HCEC 1CT (cell line): ENCODE measurements around the gene SERPINB5.
"Not testable (repeated sequence)": the region's sequence is repeated elsewhere in the genome, so short reads cannot be mapped to it uniquely, and the experiment has no call there.

Experiments
- DNase-seq: peaks from one replicate; pipeline ENCODE4 v3.0.0-alpha.2; 2017

Gene SERPINB5, protein sequence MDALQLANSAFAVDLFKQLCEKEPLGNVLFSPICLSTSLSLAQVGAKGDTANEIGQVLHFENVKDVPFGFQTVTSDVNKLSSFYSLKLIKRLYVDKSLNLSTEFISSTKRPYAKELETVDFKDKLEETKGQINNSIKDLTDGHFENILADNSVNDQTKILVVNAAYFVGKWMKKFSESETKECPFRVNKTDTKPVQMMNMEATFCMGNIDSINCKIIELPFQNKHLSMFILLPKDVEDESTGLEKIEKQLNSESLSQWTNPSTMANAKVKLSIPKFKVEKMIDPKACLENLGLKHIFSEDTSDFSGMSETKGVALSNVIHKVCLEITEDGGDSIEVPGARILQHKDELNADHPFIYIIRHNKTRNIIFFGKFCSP

DNA sequence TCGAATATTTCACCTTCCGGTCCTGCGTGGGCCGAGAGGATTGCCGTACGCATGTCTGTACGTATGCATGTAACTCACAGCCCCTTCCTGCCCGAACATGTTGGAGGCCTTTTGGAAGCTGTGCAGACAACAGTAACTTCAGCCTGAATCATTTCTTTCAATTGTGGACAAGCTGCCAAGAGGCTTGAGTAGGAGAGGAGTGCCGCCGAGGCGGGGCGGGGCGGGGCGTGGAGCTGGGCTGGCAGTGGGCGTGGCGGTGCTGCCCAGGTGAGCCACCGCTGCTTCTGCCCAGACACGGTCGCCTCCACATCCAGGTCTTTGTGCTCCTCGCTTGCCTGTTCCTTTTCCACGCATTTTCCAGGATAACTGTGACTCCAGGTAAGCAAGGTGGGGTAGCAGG, at the start of gene SERPINB5:
Gene SERPINB5 (plus strand): TSS at position 291 of the 400 bp plus-strand sequence. CDS start 7,471 bp downstream, outside the sequence.
- no peak for DNase-seq

DNA sequence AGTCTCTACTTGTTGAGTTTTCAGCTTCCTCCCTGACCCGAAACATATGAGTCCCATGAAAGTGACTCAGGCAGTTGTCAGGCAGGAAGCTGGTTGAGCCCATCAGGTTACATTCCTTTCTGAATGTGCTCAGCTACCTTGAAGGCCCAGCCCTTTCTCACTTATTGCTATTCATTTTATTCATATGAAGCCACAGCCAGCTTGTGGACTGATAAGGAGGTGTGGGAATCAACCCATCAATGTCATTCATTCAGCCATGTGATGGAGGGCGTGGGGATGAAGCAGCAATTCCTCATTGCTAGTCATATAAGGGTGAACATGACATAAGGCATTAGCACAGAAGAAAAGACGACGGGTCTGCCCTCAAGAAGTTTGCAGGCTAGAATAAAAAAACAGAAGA, 49.2 kb upstream of the SERPINB5 start:
- DNase-seq, result peak; percentile 23

DNA sequence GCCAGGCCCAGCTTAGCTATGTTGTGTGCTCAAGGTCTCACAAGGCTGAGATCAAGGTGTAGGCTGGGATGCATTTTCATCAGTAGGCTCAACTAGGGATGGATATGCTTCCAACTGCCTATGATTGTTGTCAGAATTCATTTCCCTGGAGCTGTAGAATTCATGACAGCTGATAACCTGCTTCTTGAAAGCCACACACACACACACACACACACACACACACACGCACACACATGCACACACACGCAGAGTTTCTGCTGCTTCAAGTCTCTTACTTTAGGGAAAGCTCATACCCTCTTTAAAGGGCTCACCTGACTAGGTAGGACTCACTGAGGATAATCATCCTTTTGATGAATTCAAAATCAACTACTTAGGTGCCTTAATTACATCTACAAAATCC, 46.2 kb upstream of the SERPINB5 start:
- no peak for DNase-seq

DNA sequence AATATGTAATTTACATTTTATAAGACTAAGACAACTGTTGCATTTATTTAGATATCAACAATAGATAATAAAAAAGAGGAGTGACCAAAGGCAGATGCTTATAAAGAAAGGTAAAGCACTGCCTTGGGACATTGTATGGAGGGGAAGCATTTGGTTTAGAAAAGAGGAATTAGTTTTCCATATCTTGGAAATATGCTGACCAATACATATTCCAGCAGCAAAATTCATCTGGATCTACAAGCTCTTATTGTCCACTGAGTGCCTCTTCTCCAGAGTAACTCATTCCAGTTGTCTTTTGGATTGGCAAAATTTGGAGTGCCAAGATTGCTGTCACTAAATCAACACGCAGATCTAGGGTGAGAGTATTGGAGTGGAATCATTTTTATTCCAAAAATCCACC, 45.6 kb upstream of the SERPINB5 start:
- no peak for DNase-seq

GRCh38 chr18:63433334-63433866, 43.4 kb upstream of the SERPINB5 start:
- no peak for DNase-seq

DNA sequence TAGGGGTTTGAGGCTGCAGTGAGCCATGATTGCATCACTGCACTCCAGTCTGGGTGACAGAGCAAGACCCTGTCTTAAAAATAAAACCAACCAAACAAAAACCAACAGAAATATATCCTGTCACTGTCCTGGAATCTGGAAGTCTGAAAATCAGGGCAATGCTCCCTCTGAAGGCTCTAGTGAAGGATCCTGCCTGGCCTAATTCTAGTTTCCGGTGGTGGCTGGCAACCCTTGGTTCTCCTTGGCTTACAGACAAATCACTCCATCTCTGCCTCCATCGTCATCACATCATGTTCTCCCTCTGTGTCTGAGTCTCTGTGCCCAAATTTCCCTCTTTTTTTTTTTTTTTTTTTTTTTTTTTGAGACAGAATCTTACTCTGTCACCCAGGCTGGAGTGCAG, 38.6 kb upstream of the SERPINB5 start:
- DNase-seq, result no peak

- peak; percentile 54 for DNase-seq
Observed at GRCh38 chr18:63439334-63439733, 37.4 kb upstream of the SERPINB5 start.

DNA sequence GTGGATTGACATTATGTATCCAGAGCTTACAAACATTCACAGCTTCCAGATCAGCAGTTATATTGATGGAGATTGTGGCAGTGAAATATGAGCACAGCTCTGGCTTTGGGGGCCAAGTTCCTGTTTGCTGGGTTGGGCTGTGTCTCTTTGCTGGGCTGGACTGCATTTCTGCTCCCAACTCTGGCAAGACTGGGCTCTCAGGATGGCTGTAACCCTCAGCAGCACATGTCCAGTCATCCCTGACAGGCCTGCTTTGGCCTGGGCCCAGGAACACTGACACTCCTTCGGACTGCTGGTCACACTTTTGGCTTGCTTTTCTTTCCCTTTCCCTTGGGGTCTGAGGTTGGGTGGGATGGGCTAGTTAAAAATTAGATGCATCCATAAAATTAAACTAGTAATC, 36.5 kb upstream of the SERPINB5 start:
- DNase-seq, result peak; percentile 18

DNA sequence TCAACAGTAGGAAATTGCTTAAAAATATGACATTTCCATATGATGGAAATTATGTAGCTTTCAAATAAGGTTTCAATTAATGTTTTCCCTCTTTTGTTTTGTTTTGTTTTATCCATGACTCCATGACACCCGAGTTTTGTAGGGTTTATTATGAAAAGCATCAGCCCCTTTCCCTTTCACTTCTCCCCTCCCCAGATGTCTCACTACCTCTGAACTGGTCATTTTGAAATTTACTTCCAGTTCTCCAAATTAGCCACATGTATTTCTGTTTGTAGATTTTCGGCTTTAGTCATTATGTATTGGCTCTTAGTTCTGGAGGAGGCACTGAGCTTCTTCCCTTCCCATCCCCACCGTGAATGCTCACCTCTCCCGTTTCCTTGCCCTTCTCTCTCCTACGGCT, 35.9 kb upstream of the SERPINB5 start:
- DNase-seq, result no peak

DNA sequence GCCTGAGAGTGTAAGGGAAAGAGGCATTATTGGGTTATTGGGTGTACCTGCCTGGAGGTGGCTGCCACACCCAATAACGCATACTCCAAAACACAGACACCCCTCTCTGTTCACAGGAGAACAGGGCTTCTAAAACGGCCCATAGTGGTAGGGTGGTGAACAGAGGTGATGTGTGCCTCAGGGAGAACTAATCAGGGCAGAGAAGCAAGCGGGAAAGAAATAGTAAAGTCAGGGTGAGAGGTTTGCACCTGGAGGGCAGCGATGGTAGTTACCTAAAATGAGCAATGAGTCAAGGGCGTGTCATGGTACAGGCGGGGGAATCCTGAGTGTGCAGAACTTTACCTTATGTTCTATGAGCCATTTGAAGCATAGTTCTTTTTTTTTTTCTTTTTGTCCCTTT, 32.9 kb upstream of the SERPINB5 start:
- no peak for DNase-seq

DNA sequence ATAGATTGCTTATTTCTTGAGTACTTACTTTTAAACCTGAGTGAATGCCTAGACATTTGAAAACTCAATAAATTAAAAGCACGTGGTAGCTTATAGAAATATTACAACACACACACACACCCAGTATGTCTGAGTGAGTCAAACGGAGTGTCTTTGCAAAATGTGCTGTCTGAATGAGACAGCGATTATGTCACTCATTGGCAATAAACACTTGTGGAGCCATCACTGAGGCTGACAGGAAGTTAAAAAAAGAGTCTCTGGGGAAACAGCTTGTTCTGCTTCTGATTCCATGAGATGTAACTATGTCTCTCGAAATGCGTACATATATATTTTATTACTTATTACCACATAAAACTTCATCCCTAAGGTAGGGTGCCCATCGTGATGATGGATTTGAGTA, 32.2 kb upstream of the SERPINB5 start:
- peak; percentile 89 for DNase-seq

DNA sequence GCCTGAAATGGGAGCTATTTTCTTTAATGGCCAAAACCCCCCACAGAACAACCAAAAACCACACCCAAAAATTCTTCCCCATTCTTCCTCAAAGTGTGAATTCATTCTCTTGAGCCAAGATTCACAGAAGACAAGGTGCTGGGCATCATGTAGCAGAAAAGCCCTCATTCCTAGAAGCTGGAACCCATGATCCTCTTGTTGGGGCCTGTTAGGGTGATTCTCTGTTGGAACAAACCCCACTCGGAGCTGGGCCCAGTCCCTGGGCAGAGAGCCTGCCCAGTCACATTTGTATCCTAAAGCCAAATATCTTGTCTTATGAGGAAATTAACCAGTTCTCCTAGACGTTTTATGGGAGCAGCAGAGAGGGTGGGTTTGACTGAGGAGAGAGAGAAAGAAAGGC, 31.7 kb upstream of the SERPINB5 start:
- no peak for DNase-seq

DNA sequence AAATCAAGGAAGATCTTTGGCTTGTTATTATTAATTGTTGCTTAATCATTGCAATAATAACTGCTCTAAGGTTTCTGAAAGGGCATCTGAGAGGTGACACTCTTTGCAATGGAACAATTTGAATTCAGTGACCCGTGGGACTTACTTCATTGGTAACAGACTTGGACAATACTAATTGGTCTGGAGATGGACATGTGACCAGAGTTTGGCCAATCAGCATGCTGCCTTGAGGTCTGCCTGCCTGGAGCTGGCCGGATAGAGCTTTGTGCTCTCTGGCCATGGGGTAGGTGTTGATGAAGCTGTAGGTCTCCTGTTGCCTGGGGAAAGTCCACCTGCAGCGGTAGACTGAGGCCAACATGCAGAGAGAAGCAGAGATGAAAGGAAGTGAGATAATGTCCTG, 30.5 kb upstream of the SERPINB5 start:
- no peak for DNase-seq

- no peak for DNase-seq
Observed at GRCh38 chr18:63447066-63447465, 29.7 kb upstream of the SERPINB5 start.

GRCh38 chr18:63449426-63449825, 27.3 kb upstream of the SERPINB5 start:
- no peak for DNase-seq

- DNase-seq, result peak; percentile 11
Observed at GRCh38 chr18:63451799-63452660, 24.7 kb upstream of the SERPINB5 start.

DNA sequence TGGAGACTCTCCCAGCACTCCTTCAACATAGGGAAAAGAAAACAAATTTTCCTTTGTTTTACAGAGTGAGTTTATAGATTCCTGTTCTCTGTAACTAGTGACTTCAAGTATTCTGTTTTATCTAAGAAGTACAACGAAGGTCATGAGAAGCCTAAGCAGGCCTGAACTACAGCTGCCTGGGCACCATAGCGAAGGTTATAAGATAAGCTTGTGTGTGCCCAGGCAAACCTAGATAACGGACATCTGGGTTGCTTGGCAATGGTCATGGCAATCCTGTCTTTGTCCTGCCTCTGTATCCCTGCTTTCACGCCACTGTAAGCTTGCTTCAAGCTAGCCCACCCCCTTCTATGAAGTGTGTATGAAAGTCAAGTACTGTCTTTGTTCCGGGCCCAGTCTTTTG, 24.0 kb upstream of the SERPINB5 start:
- DNase-seq, result not testable (repeated sequence)

GRCh38 chr18:63454497-63454896, 22.3 kb upstream of the SERPINB5 start:
- no peak for DNase-seq

- DNase-seq, result no peak
Observed at GRCh38 chr18:63457977-63458376, 18.8 kb upstream of the SERPINB5 start.

GRCh38 chr18:63460414-63460813, 16.3 kb upstream of the SERPINB5 start:
- DNase-seq, result no peak

- DNase-seq, result no peak
Observed at GRCh38 chr18:63464434-63464833, 12.3 kb upstream of the SERPINB5 start.

DNA sequence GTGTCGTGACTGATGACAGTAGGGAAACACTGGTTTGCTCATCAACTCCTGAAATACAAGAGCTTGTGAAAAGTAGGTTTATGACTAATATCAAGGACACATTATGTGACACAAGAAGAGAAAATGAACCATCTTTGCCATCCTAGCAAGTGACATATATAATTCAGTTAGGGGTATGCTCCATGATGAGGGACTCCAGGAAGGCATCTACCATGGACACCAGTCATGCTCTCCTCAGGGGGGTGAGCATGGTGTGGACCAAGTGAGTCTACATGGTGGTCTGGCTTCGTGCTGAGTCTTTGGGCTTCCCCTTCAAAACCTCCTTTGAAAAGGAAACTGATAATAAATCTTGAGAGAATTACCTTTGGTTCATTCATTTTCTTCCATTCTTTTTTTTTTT, 11.7 kb upstream of the SERPINB5 start:
- no peak for DNase-seq

DNA sequence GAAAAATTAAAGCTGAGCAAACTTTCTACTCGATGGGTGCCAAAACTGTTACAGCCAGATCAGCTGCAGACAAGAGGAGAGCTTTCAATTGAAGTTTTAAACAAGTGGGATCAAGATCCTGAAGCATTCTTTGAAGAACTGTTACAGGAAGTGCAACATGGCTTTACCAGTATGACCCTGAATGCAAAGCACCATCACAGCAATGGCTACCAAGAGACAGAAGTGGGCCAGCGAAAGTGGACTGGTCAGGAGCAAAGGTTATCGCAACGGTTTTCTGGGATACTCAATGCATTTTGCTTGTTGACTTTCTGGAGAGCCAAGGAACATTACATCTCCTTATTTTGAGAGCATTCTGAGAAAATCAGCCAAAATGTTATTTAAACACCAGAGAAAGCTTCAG, 9.1 kb upstream of the SERPINB5 start:
- no peak for DNase-seq

DNA sequence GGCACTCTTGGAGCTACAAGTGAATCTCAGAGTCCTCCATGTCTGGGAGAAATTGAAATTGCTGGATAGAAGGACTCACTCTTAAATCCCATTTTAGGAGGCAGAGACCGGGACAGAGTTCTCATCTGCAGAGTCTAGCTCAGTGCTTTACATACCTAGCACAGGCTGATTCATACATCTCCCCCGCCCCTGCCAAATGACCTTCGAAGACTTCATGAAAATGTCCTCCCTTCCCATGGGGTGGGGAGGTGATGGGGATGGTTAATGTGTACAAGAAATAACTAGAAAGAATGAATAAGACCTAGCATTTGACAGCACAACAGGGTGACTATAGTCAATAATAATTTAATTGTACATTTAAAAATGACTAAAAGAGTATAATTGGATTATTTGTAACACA, 8.2 kb upstream of the SERPINB5 start:
- no peak for DNase-seq
